HG03095 (cell line): ENCODE data around the gene PCSK5.

Experiments
- ATAC-seq: cut with Tn5 transposase; IDR thresholded peaks from one replicate; pipeline ENCODE4 v1.9.1; 2021; ENCODE audit warnings: moderate library complexity; ENCODE audit not compliant: unreplicated experiment

The PCSK5 gene

GRCh38 chr9:76115396-76115795, 224.9 kb downstream of the PCSK5 start:
- no peak for ATAC-seq

- ATAC-seq = no peak
These were observed 225.6 kb downstream of the PCSK5 start for GRCh38 chr9:76115982-76116646.

GRCh38 chr9:76116913-76117312, 226.4 kb downstream of the PCSK5 start:
- no peak for ATAC-seq

GRCh38 chr9:76127637-76128036, 237.2 kb downstream of the PCSK5 start:
- no peak for ATAC-seq

- ATAC-seq = no peak
These were observed 245.4 kb downstream of the PCSK5 start for GRCh38 chr9:76135902-76136301.

- ATAC-seq = no peak
These were observed 246.5 kb downstream of the PCSK5 start for GRCh38 chr9:76136986-76137385.

GRCh38 chr9:76137931-76138330, 247.5 kb downstream of the PCSK5 start:
- no peak for ATAC-seq

GRCh38 chr9:76138360-76138759, 247.9 kb downstream of the PCSK5 start:
- ATAC-seq = no peak

GRCh38 chr9:76143834-76144233, 253.4 kb downstream of the PCSK5 start:
- no peak for ATAC-seq

- no peak for ATAC-seq
These were observed 259.5 kb downstream of the PCSK5 start for GRCh38 chr9:76150013-76150412.

- no peak for ATAC-seq
These were observed 260.8 kb downstream of the PCSK5 start for GRCh38 chr9:76151267-76151666.

GRCh38 chr9:76153339-76153738, 262.9 kb downstream of the PCSK5 start:
- no peak for ATAC-seq

GRCh38 chr9:76153902-76154629, 263.6 kb downstream of the PCSK5 start:
- ATAC-seq = no peak

- ATAC-seq = no peak
These were observed 264.9 kb downstream of the PCSK5 start for GRCh38 chr9:76155361-76155760.

GRCh38 chr9:76158713-76159112, 268.2 kb downstream of the PCSK5 start:
- no peak for ATAC-seq

- ATAC-seq = no peak
These were observed 268.9 kb downstream of the PCSK5 start for GRCh38 chr9:76159293-76159926.

- no peak for ATAC-seq
These were observed 270.6 kb downstream of the PCSK5 start for GRCh38 chr9:76161106-76161505.

GRCh38 chr9:76161541-76161940, 271.1 kb downstream of the PCSK5 start:
- no peak for ATAC-seq

GRCh38 chr9:76162086-76162730, 271.7 kb downstream of the PCSK5 start:
- ATAC-seq = no peak

GRCh38 chr9:76162751-76163500, 272.5 kb downstream of the PCSK5 start:
- no peak for ATAC-seq

- no peak for ATAC-seq
These were observed 276.1 kb downstream of the PCSK5 start for GRCh38 chr9:76166526-76166925.
